HG02970 (cell line): Measurements from ENCODE around the gene VSTM4.

ENCODE experiments used
- ATAC-seq: cut with Tn5 transposase; IDR thresholded peaks from one replicate; pipeline ENCODE4 v1.9.1; 2021; ENCODE audit warnings: mild to moderate bottlenecking, moderate library complexity, moderate number of reproducible peaks; ENCODE audit not compliant: unreplicated experiment, low FRiP score

VSTM4 gene

DNA sequence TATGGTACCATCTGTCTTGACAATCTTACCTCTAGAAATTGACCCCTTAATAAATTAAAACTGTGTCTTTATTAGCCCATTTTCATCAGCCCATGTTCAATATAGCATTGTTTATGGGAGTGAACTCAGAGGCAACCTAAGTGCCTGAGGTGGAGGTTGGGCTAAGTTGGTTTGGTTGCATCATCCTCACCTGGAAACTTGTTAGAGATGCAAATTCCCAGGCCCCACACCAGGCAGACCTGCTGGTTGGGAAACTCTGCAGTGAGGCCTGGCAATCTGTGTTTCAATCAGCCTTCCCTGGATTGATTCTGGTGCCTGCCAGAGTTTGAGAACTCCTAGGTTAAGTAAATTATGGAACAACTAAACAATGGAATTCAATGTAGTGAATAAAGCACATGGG, 27.9 kb upstream of the VSTM4 start:
- ATAC-seq: no peak

DNA sequence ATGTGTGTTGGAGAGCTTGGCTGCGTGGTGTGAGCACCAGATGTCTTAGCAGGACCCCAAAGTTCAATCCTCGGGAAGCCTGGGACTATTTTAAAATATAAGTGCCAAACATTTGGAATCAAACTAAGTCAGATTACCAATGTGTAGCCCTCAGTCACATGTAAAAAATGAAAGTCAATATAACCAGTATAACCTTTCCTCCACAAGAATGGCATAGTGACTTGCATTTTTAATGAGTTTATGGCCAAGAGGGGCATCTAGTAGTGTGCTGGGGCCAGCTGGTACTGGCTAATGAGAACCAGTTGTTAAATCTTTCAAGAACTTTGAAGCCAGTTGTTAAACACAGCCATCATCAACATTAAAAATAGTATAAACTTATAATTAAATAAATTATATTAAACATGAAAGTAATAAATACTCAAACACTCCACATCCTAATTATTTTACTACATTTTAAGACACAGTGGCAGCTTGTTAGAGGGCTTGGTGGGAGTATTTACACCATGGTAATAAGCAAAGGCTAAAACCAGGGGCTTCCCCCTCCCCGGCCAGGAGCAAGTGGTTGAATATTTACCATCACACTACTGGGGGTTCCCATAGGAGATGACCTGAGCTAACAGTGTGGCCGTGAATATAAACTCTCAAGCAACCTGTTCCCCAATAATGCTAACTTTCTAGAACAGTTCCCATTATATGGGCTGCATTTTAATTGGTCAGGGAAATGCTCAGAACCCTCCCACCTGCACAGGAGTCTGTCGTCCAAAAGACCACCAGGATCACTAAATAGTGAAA, 26.4 kb upstream of the VSTM4 start:
- ATAC-seq: no peak

DNA sequence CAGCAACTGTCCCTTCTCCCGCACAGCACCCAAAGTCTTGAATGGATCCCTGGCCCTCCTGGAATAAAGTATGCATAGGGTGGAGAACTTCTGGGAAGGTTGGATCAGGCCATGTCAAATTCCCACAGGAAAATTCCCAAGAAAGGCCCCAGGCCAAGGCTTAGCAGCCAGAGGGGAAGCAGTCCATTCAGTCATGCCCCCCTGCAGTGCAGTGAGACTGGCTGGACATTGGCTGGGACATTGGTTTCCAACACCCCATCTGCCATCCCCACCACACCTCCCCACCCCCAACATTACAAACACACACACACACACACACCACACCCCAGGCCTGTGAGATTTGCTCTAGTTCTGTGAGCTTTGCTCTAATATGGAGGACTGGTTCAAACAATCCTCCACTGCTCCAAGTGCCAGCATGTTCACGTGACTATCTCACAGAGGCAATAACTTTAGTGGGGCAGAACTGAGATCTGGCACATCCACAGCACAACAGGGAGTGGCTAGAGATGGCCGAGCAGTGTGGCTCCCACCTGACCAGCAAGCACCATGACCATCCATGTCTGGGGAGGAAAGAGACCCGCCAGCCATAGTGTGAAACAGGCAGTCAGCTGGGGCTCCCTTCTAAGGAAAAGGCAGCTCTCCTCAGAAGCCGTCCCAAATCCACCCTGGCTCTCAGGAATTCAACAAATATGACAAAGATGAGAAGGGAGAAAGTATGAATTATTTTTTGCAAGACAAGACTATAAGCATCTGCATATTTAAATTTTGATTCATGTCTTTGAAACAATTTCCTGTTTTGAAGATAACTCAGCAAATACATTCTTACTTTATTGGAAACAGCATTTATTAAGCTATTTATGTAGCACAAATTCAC, 25.2 kb upstream of the VSTM4 start:
- ATAC-seq: no peak

DNA sequence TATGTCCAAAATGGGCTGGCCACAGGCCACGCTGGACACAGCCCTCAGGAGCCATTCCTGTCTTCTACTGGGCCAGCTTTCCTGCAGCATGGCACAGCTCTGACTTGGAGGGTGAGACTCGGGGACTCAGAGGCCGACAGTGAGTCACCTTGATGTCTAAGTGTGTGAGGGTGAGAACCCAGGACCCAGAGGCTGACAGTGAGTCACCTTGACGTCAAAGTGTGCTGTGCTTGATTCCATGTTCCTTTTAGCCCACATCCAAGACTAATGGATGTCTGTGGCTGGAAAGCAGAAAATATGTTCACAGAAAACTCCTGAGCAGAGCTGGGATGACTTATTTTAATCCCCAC, 24.5 kb upstream of the VSTM4 start:
- no peak for ATAC-seq

DNA sequence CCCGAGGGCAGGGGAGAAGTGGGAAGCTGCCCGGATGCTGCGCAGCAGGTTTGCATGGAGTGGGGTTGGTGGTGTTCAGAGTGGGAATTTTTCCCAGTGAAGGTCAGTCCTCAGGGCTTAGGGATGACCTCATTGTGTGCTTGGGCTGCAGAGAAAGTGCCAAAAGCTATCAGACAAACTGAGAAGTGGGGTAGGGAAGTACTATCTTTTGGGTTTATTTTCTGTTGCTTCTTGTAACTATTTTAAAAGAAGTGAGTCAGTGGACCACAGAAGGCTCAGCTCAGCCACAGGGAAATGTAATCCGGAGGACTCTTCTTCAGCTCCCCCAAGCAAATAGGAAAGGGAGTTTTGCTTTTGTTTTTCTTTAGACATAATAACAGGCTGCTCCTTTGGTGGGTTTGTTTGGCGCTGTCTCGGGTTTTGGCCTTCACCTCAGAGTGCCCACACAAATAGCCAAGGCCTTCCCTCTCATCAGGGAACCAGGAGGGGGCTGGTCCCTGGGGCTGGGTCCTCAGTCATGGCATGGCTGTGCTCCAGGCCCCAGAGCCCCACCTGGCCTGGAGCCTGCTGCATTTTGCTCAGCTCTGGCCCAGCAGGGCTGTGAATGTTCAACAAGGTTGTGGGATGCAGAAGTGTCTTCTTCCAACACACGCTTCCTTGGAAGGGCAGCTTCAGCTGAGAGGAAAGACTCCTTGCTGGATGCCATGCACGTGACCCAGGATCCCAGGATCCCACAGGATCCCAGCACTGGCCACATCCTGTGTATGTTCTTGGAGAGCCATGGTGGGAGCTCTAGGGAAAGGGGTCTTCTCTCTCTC, 23.9 kb upstream of the VSTM4 start:
- ATAC-seq: no peak

DNA sequence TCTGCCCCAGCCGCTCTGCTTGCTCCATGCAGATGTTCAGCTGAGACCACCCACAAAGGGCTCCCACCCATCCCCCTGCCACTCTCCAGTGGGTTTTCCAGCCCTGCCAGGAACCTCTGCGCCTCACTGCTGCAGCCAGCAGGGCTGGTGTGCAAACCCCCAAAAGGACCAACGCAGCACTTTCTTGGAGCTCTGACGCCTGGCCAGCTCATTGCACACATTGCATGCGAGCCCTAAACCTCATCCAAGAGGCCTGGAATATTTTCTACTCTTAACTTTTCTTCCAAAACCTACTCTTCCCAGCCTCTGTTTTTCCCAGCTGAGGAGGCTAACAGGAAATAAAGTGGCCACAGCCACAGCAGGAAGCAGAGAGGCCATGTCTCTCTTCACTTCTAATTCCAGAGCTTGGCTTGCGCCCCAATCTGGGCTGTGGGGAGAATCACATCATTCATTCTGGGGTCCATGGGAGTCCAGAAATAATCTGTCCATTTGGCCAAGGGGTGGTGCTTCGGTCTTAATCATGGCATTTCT, 23.1 kb upstream of the VSTM4 start:
- ATAC-seq: no peak

DNA sequence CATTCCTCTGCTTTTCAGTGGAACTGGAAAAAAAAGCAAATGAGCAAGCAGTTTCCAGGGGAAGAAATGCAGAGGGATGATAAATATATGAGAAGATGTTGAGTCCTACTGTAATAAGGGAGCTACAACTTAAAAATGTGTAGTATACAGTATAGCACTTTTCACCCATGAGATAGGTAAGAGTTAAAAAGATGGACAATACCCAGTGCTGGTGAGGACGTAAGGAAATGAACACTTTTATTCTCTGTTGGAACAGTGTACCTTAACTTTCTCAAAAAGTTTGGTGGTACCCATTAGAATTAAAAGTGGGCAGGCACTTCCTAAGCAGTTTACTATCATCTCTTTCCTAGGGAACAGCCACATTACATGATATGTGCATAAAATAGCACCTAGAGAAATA, 21.2 kb upstream of the VSTM4 start:
- no peak for ATAC-seq

DNA sequence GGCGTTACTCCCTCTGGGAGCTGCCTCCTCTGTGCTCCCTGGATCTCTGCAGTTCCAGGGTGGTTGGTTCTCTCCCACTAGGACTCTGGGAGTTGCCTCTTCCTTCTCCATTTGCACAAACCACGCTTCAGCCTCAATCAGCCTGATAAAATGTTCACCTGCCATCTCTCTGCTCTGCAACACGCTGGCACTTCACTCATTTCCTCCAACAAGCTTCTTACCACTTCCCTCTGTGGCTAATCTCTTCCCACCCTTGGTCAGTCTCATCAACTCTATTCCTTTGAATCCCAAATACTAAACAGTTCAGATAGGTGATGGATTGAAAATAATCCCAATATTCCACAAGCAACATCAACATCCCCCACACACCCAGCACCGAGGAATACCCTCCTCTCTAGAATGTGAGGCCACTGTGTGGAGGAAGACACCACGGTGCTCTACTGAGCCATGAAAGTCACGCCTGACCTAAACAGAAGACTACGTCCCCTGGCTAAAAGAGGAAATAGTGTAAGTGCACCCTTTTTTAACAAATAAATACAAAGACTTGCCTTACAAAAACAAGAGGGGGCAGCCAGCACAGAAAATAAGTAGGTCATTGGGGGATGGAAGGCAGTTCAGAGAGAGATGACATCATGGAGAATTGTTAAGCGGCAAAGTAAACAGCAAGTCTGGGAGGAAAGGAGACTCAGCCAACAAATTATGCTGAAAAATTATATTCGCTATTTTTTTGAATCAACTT, 20.4 kb upstream of the VSTM4 start:
- ATAC-seq: no peak

DNA sequence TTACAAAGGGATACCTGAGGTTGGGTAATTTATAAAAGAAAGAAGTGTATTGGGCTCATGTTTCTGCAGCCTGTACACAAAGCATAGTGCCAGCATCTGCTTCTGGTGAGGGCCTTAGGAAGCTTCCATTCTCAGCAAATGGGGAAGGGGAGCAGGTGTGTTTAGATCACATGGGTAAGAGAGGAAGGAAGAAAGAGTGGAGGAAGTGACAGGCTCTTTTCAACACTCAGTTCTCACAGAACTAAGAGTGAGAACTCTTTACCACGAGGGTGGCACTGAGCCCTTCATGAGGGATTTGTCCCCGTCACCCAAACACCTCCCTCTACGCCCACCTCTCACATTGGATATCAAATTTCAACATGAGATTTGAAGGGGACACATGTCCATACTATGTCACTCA, 19.0 kb upstream of the VSTM4 start:
- no peak for ATAC-seq

DNA sequence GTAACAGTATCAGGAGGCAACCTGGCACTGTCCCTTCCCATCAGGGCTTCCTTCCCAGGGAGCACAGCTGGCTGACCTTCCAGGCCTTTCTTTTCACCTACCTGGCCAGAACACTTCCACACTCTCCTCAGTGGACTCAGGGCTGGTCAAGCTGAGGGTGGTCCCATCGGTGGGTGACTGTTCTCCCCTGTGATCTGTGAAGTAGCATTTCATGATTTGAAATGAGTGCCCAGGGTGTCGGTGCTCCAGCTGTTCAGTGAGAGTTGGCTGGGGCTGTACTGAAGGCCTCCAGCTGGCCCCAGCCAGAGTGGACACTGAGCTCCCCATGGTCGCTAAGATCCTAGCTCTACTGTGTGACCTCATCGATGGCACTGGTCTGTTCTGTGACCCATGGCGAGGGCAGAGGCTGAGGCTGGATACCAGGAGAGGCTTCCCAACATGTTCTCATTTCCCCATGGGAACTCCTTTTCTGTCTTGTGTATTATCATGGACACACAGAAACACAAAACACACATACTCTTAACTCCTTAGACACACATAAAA, 18.5 kb upstream of the VSTM4 start, which contains the start of gene FAM170B:
Gene FAM170B (minus strand): TSS at position 316 of the 543 bp plus-strand sequence. CDS start 103 bp downstream, at position 213.
- ATAC-seq: no peak

DNA sequence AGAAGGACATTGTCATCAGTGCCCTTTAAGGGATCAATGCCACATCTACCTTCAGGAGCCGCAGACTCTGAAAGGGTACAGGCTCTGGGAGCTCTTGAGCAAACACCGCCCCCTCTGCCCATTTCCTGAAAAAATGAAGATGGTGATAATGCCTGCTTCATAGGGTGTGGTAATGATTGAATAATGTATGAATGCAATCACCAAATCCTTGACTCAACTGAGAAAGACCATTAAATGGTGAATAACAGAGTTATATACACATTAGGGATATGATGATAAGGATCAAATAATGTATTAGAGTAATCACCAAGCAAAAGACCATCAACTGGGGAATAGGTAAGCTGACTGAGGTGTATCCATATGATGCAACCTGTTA, 17.0 kb upstream of the VSTM4 start:
- no peak for ATAC-seq

DNA sequence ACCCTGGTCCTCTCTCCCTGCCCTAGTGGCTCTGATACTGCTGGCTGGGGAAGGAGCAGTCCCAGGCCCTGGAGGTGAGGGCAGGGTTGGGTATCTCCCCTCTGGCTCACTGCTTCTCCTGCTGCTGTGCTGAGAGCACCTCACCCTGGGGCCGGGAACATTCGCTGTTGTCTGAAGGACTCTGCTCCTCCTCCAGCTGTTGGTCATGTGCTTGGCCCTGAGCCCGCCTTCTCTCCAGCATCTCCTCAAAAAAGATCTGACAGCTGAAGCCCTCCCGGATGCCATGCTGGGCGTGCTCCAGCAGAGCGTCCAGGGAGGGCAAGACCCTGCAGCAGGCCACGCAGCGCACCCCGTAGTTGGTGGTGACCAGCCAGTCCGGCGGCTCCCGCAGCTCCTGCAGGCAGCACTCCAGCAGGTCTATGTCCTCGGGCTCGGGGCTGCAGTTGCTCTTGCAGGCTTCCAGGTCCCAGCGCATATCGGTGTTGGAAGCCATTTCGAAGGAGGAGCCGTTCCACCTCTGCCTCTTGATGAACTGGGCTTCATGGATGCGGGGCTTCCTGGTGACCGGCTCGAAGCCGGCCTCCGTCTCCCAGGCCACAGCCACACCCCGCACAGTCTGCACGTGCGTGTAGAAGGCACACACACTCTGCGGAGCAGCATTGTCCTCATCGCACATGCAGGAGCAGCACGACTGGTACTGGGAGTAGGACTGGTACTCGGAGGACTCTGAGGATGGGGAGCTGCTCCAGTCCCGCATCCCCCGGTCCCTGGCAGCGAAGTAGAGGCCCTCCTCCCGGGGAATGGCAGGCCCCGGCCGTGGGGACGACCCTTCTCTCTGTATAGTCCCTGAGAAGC, 16.4 kb upstream of the VSTM4 start:
- no peak for ATAC-seq

DNA sequence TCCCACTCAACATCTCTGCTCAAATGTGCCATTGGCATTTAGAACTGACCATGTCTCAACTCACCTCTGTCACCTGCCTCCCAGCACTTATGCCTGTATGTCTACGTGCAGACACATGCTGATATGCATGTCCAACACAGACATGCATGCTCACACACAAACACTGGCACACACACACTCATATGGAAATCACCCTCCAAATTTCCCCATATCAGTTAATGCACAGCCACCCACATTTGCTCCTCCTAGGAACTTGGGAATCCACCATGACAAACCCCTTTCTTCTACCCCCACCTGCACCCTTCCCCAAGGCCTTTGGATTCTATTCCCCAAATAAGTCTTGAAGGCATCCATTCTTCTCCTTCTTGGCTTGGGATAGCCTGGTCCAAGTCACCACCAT, 14.1 kb upstream of the VSTM4 start:
- no peak for ATAC-seq

DNA sequence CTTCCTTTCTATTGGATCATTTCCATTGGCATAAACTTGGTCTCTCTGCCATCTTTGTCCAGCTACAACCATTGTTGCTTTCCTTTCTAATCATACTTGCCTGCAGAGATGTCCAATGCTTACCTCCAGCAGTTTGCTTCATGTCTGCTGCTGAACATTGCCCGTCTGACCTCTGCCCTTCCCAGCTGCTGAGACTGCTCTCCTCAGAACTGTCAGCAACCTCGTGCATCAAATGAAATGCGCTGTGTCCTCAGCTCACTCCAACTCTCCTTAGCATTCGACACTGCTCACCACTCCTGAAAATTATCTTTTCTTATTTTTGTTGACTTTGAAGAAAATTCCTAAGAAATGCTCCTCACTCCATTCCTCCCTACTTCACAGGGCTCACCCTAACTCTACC, 13.5 kb upstream of the VSTM4 start:
- ATAC-seq: no peak

DNA sequence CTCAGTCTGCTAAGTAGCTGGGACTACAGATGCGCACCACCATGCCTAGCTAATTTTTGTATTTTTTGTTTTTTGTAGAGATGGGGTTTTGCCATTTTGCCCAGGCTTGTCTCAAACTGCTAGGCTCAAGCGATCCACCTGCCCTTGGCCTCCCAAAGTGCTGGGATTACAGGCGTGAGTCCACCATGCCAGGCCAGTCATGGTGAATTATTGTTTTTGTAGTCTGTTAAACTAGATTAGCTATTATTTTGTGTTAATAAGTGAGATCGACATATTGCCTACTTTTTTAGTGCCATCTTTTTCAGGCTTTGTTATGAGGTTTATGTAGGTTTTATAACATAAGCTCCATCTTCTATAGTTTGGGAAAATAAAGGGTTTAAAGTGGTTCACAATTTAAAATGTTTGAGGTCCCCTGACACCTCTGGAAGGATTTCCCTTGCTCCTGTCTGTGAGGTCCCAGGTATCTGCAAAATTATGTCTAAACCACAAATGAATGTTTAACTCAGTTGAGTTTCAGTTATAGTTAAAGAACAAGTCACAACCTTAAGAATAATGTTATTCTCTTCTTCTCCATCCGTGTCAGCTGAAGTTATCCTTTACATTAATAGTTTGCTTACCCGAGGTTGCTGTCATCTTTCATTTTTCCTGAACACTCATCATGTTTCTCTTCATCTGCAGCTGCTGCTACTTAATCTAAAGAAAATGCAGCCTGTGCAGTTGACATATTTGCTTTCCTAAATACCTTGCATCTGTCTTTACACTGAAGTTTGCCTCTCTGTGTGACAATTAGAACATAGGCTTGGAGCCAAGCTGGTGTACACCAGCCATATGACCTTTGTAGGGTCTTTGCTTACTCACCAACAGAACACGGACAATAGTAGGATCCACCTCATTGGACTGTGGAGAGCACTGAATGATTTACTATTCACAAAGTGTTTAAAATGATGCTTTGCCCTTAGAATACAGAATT, 8.9 kb upstream of the VSTM4 start:
- no peak for ATAC-seq

DNA sequence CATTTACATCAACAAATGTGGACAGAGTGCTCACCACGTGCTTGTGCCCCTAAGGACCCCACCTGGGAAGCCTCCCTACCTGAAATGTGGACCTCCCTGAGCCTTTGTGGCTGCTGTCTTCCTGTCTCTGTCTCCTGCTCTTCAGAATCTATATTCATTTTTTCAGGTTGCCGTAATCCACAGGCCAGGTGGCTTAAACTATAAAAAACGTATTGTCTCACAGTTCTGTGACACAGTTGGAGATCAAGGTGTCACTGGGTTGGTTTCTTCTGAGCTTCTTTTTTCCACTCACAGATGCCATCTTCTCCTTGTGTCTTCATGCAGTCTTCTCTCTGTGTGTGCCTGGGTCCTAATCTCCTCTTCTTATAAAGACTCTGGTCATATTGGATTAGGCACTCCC, 5.6 kb upstream of the VSTM4 start:
- ATAC-seq: no peak

DNA sequence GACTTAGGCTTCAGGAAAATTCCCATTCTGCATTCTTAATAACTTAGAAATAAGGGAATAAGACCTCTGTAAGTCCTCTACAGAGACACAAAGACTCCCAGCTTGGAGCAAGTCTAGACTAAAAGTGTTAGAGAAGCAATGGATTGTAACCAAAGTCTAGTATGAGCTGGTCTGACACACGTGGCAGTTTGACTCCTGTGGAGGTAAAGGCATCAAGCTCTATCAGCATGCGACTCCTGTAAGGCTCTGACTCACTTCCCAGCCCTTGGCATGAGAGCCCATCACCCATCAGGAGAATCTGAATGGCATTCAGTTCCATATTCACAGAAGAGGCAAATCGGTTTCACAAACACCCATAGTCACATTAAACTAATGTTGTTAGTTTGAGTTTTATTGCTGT, 4.4 kb upstream of the VSTM4 start:
- ATAC-seq: no peak
